B cell (primary cell): ENCODE data around the gene ST8SIA2. TPM values are rescaled to one million over a fixed set of nuclear protein-coding genes. Genes with fewer than 3 reads are reported as not detected.

Source experiments
- ATAC-seq: fragments of 200-7000 bp; cut with Tn5 transposase; one replicate; pipeline ENCODE4 v1.10.0; 2021; ENCODE audit warnings: low read depth, mild to moderate bottlenecking, moderate number of reproducible peaks, moderate library complexity
- CTCF ChIA-PET: fragments of 350-600 bp; sonication (Branson Sonifier 250); formaldehyde crosslinking; loops from one replicate; lab custom pipeline; 2021; ENCODE audit warnings: antibody characterized with exemption, inconsistent platforms; lab: Charles Lee
- POLR2A ChIA-PET: fragments of 350-600 bp; sonication (Branson Sonifier 250); formaldehyde crosslinking; loops from one replicate; lab custom pipeline; 2021; ENCODE audit warnings: antibody characterized with exemption; lab: Charles Lee
- DNase-seq: peaks from one replicate; pipeline ENCODE4 v3.0.0; 2013
- H2AFZ ChIP-seq: 2 replicates; pipeline ENCODE4 v1.6.1; 2012; ENCODE audit warnings: mild to moderate bottlenecking, low read depth, low read length; ENCODE audit not compliant: insufficient read depth, poor library complexity, severe bottlenecking
- H3K27ac ChIP-seq, 2 donors: 1 replicate in 1 of 2; 2 replicates in 1 of 2; pipeline ENCODE4 v1.5.1; 2012 to 2013; ENCODE audit warnings: low read length in 2 of 2, mild to moderate bottlenecking in 2 of 2, moderate library complexity in 1 of 2
- H3K27me3 ChIP-seq, 4 experiments: fragments of 200-600 bp in 1 of 4; sonication (generic) in 1 of 4; replicated peaks in 1 of 4; 1 replicate in 2 of 4; 2 replicates in 2 of 4; pipeline versions ENCODE4 v1.6.1 to v1.7.0; 2013 to 2016; ENCODE audit warnings: low read length in 3 of 4, mild to moderate bottlenecking in 2 of 4, mixed read lengths in 1 of 4, moderate library complexity in 1 of 4; ENCODE audit not compliant: insufficient read depth in 4 of 4, control insufficient read depth in 3 of 4; ENCODE audit errors: control extremely low read depth in 1 of 4
- H3K36me3 ChIP-seq, 2 experiments: replicated peaks in 1 of 2; 1 replicate in 1 of 2; 2 replicates in 1 of 2; pipeline versions ENCODE4 v1.6.1 to v1.7.1; 2013; ENCODE audit warnings: low read length in 1 of 2; ENCODE audit not compliant: insufficient read depth in 2 of 2, control insufficient read depth in 1 of 2; ENCODE audit errors: control extremely low read depth in 1 of 2, extremely low read depth in 1 of 2
- H3K4me1 ChIP-seq, 2 donors: fragments of 200-600 bp in 1 of 2; sonication (generic) in 1 of 2; 1 replicate in 1 of 2; 2 replicates in 1 of 2; pipeline versions ENCODE4 v1.5.1 to v1.6.1; 2013 to 2017; ENCODE audit warnings: low read length in 2 of 2; ENCODE audit not compliant: control insufficient read depth in 2 of 2, insufficient read depth in 2 of 2
- H3K4me2 ChIP-seq: replicated peaks from 2 replicates; pipeline ENCODE3; 2012; ENCODE audit warnings: mild to moderate bottlenecking, low read depth, low read length; ENCODE audit not compliant: poor library complexity, severe bottlenecking
- H3K4me3 ChIP-seq, 5 experiments: fragments of 200-600 bp in 1 of 5; sonication (generic) in 1 of 5; 1 replicate in 3 of 5; 2 replicates in 2 of 5; pipeline versions ENCODE4 v1.5.1 to v1.7.0; 2011 to 2016; ENCODE audit warnings: low read length in 4 of 5, mild to moderate bottlenecking in 4 of 5, low read depth in 2 of 5, control low read depth in 1 of 5, moderate library complexity in 1 of 5; ENCODE audit not compliant: insufficient read depth in 1 of 5; ENCODE audit errors: control extremely low read depth in 1 of 5, extremely low read depth in 1 of 5
- H3K79me2 ChIP-seq: fragments of 200-600 bp; sonication (generic); one replicate; pipeline ENCODE4 v1.6.0; 2016; ENCODE audit warnings: low read length; ENCODE audit not compliant: control insufficient read depth, insufficient read depth
- H3K9ac ChIP-seq: fragments of 200-600 bp; sonication (generic); 2 replicates; pipeline ENCODE4 v1.6.1; 2017; ENCODE audit warnings: mild to moderate bottlenecking, low read length, moderate library complexity
- H3K9me3 ChIP-seq, 3 donors: one replicate each; pipeline versions ENCODE4 v1.6.1 to v1.7.1; 2013; ENCODE audit warnings: low read length in 2 of 3; ENCODE audit not compliant: control insufficient read depth in 2 of 3, insufficient read depth in 1 of 3; ENCODE audit errors: control extremely low read depth in 1 of 3
- H4K20me1 ChIP-seq: 2 replicates; pipeline ENCODE4 v1.6.0; 2012; ENCODE audit warnings: mild to moderate bottlenecking, low read length; ENCODE audit not compliant: insufficient read depth, control insufficient read depth, poor library complexity, severe bottlenecking
- H3K27ac Mint-ChIP-seq: one replicate; pipeline ENCODE4 v1.8.0; 2021; ENCODE audit warnings: mixed read lengths
- H3K27me3 Mint-ChIP-seq: one replicate; pipeline ENCODE4 v1.8.0; 2021; ENCODE audit warnings: mixed read lengths
- H3K4me1 Mint-ChIP-seq: one replicate; pipeline ENCODE4 v1.8.0; 2021; ENCODE audit warnings: mixed read lengths
- H3K4me3 Mint-ChIP-seq: one replicate; pipeline ENCODE4 v1.8.0; 2021; ENCODE audit warnings: mixed read lengths
- H3K9me3 Mint-ChIP-seq: one replicate; pipeline ENCODE4 v1.8.0; 2022; ENCODE audit warnings: mixed read lengths; ENCODE audit not compliant: insufficient read depth
- EZH2 ChIP-seq: IDR thresholded peaks from 2 replicates; pipeline ENCODE4 v1.6.1; 2012; ENCODE audit warnings: borderline replicate concordance, low read depth, mild to moderate bottlenecking, moderate library complexity, low read length; ENCODE audit not compliant: insufficient read depth, poor library complexity, severe bottlenecking
- WGBS: methylation state at CpG from one replicate; pipeline ENCODE4 v1.1.5; 2013; ENCODE audit warnings: missing lambda C conversion rate; ENCODE audit not compliant: insufficient coverage; 5-methylcytosine and 5-hydroxymethylcytosine counted together
- intact Hi-C: fragments of 100-400 bp; cut with micrococcal nuclease; formaldehyde crosslinking; loops from one replicate; pipeline ENCODE4 v1.10.0; 2022
- polyA plus RNA-seq: library from polyadenylated mRNA; depleted of rRNA; stranded (reverse); fragments of >200 nt; gene quantifications from 2 replicates; pipeline ENCODE4 v1.2.3, GENCODE V29; 2012
- total RNA-seq, 2 donors: library from RNA; stranded (reverse); fragments of 120-200 nt in 1 of 2; gene quantifications; 1 replicate in 1 of 2; 2 replicates in 1 of 2; pipeline versions ENCODE4 v1.2.3 to v1.2.4, GENCODE V29; 2013 to 2022
- TF ChIP-seq, protein P1 (sequence below): fragments of 200-600 bp; IDR thresholded peaks from one replicate; pipeline ENCODE4 v1.8.0; 2022; ENCODE audit warnings: antibody characterized with exemption, mild to moderate bottlenecking

ST8SIA2 gene
- total and polyA plus RNA-seq, 2 donors (not counting 1 experiment from before 2014, with no cell fraction given), result not detected

DNA sequence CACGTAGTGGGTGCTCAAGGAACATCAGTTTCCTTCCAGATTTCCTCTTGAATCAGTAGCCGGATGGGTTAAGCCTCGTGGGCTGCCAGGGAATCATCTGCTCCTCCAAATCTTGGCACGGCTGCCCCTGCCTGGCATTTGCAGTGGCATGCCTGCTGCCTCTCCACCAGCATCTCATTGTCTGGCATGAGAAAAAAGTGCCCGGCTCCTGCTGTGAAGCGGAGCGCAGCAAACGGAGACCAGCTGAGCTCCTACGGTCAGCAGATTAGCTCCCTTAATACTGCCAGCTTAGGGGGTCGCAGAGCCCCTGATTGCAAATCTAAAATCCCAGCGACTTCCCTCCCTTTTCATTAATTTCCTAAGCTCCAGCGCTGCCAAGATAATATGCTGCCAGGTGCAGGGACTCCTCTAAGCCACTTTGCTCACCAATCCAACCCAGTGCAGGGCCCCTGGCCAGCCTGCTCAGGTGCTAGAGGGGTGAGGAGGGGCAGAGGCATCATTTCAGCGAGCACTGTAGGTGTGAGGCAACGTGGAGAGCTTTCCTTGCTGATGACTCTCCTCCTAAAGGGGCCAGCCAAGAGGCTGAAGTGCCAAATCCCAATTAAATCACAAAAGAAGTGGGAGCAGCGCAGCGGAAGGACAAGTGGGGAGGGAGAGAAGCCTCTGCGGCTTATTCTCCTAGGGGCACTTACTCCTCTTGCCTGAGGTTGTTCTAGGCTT, 49.6 kb upstream of the ST8SIA2 start:
- Histone ChIP-seq H3K4me2 (no peak overlapping the region), H3K9me3 (peaks cover 0 to 7% (median 0%) of the 10 kb centered on the region in 3 donors), H2AFZ (no peak overlapping the region), H3K9ac (no peak overlapping the region), H3K36me3 (no peaks in the 10 kb centered on the region), H3K4me3 (no peak overlapping the region), H3K79me2 (no peaks in the 10 kb centered on the region), H3K27me3 (peaks cover 0 to 3% (median 0%) of the 10 kb centered on the region in 4 experiments), H3K27ac (no peak overlapping the region), H4K20me1 (no peaks in the 10 kb centered on the region), H3K4me1 (no peaks in the 10 kb centered on the region)
- Mint-ChIP-seq H3K4me3 (no peak overlapping the region), H3K9me3 (no peaks in the 10 kb centered on the region), H3K27ac (no peak overlapping the region), H3K4me1 (no peaks in the 10 kb centered on the region), H3K27me3 (peaks cover 15% of the 10 kb centered on the region)
- TF ChIP-seq EZH2, result no peak
- TF ChIP-seq, protein P1, sequence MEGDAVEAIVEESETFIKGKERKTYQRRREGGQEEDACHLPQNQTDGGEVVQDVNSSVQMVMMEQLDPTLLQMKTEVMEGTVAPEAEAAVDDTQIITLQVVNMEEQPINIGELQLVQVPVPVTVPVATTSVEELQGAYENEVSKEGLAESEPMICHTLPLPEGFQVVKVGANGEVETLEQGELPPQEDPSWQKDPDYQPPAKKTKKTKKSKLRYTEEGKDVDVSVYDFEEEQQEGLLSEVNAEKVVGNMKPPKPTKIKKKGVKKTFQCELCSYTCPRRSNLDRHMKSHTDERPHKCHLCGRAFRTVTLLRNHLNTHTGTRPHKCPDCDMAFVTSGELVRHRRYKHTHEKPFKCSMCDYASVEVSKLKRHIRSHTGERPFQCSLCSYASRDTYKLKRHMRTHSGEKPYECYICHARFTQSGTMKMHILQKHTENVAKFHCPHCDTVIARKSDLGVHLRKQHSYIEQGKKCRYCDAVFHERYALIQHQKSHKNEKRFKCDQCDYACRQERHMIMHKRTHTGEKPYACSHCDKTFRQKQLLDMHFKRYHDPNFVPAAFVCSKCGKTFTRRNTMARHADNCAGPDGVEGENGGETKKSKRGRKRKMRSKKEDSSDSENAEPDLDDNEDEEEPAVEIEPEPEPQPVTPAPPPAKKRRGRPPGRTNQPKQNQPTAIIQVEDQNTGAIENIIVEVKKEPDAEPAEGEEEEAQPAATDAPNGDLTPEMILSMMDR, result no peak
- ChIA-PET POLR2A (no interaction called here), CTCF (no interaction called here)
- DNase-seq (no peak), ATAC-seq (no peak)
- intact Hi-C loops, result no loop called here
- 65% methylated on average over 10 of the region's 17 CpGs for WGBS

- CTCF ChIA-PET, result no interaction called here
- ATAC-seq (no peak), DNase-seq (no peak)
- Histone ChIP-seq H3K4me3 (no peak overlapping the region), H3K4me1 (no peaks in the 10 kb centered on the region), H3K36me3 (no peaks in the 10 kb centered on the region), H3K27me3 (peaks cover 0 to 3% (median 0%) of the 10 kb centered on the region in 4 experiments), H4K20me1 (no peaks in the 10 kb centered on the region), H2AFZ (no peak overlapping the region), H3K79me2 (no peaks in the 10 kb centered on the region), H3K27ac (no peak overlapping the region), H3K4me2 (no peak overlapping the region), H3K9ac (no peak overlapping the region), H3K9me3 (peaks cover 0 to 7% (median 0%) of the 10 kb centered on the region in 3 donors)
- no peak overlapping the region for H3K4me3 Mint-ChIP-seq
- TF ChIP-seq, protein P1, result no peak
- TF ChIP-seq EZH2, result no peak
- H3K4me1 Mint-ChIP-seq, result no peaks in the 10 kb centered on the region
- no peak overlapping the region for H3K27ac Mint-ChIP-seq
- H3K27me3 Mint-ChIP-seq, result peaks cover 15% of the 10 kb centered on the region
- H3K9me3 Mint-ChIP-seq, result no peaks in the 10 kb centered on the region
- POLR2A ChIA-PET, result no interaction called here
- intact Hi-C loops, result no loop called here
Measured at GRCh38 chr15:92346063-92346462, 47.6 kb upstream of the ST8SIA2 start.
